ENCODE data around the gene LCNL1.

The LCNL1 gene

GRCh38 chr9:136992819-136993369 lies 10.1 kb downstream of the LCNL1 start:
- no peak for DNase-seq (ENCODE audit: low read depth in 2 of 2)
- H3K4me3 ChIP-seq (replicated peaks in 1 of 2; ENCODE audit: low read depth in 2 of 2, low read length in 2 of 2) = peak overlapping the region; percentile 71 to 73
- no peak for TF ChIP-seq CTCF (IDR thresholded peaks at IDR 0.05; ENCODE audit: low read depth, low read length)

DNA sequence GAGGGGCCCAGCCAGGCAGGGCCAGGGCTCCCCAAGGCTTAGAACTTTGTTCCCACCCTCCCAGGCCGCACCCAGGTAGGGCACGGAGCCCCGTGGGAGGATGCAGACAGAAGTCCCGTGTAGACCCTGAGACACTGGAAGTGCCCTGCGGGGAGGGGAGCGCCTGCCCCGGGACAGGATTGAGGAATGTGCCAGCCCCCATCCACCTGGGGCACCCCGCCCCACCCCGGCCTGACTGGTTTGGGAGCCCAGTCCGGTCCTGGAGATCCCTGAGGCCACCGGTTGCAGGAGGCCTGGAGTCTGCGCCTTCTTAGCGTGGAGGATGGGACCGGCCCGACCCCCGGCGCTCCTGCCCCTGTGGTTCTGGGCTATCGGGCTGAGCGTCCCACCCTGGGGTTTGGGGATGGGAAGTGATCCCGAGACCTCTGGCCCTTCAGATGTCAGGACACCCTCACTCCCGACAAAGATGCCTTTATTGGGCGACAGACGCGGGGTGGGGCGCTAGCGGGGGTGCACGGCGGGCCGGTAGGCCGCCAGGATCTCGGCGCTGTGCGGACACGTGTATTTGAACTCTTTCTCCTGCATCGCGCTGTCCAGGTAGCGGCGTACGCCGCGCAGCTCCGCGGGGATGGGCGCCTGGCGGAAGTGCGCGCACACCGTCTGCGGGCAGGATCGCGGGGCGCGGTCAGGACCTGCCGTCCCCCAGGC lies 11.5 kb downstream of the LCNL1 start:
- no peak overlapping the region for H3K4me3 ChIP-seq (replicated peaks in 1 of 2; ENCODE audit: low read depth in 2 of 2, low read length in 2 of 2)
- TF ChIP-seq CTCF (IDR thresholded peaks at IDR 0.05; ENCODE audit: low read depth, low read length) = no peak
- DNase-seq (ENCODE audit: low read depth in 2 of 2) = no peak

DNA sequence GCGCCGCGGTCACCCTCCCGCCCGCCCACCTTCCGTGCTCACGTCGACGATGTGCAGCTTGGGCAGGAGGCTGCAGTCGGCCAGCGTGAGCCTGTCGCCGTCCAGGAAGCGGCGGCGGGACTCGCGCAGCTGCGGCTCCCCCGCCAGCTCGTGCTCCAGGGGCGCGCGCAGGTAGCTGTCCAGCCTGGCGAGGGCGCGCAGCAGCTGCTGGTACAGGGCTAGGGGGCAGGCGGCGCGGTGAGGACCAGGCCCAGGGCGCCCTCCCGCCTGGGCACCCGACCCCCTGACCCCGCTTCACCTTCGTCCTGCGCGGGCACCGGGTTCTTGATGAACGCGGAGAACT lies 12.1 kb downstream of the LCNL1 start:
- no peak overlapping the region for H3K4me3 ChIP-seq (replicated peaks in 1 of 2; ENCODE audit: low read depth in 2 of 2, low read length in 2 of 2)
- DNase-seq (ENCODE audit: low read depth in 2 of 2) = no peak
- TF ChIP-seq CTCF (IDR thresholded peaks at IDR 0.05; ENCODE audit: low read depth, low read length) = no peak

- DNase-seq (ENCODE audit: low read depth in 2 of 2) = no peak
- no peak overlapping the region for H3K4me3 ChIP-seq (replicated peaks in 1 of 2; ENCODE audit: low read depth in 2 of 2, low read length in 2 of 2)
- TF ChIP-seq CTCF (IDR thresholded peaks at IDR 0.05; ENCODE audit: low read depth, low read length) = no peak
Observed at GRCh38 chr9:136995362-136995761, 12.6 kb downstream of the LCNL1 start.

- peak; percentile 12 to 48 for DNase-seq (ENCODE audit: low read depth in 2 of 2)
- H3K4me3 ChIP-seq (replicated peaks in 1 of 2; ENCODE audit: low read depth in 2 of 2, low read length in 2 of 2) = no peak overlapping the region
- TF ChIP-seq CTCF (IDR thresholded peaks at IDR 0.05; ENCODE audit: low read depth, low read length) = no peak
Observed at GRCh38 chr9:136995772-136996311, 13.0 kb downstream of the LCNL1 start.

GRCh38 chr9:136996361-136997292 lies 13.8 kb downstream of the LCNL1 start, which contains the start of gene CLIC3:
CLIC3 (minus strand) TSS chr9:136996568; CDS start chr9:136996543, 25 bp downstream.
- DNase-seq (ENCODE audit: low read depth in 2 of 2) = no peak
- TF ChIP-seq CTCF (IDR thresholded peaks at IDR 0.05; ENCODE audit: low read depth, low read length) = no peak
- no peak within 1 kb of the TSS for H3K4me3 ChIP-seq (replicated peaks in 1 of 2; ENCODE audit: low read depth in 2 of 2, low read length in 2 of 2)
